IPS-NIHi7 (cell line): ENCODE results near the gene ADCY3.

ENCODE experiments used
- DNase-seq: peaks from one replicate; pipeline ENCODE4 v3.0.0; 2012; ENCODE audit warnings: mixed read lengths; ENCODE audit errors: extremely low spot score

ADCY3 gene

DNA sequence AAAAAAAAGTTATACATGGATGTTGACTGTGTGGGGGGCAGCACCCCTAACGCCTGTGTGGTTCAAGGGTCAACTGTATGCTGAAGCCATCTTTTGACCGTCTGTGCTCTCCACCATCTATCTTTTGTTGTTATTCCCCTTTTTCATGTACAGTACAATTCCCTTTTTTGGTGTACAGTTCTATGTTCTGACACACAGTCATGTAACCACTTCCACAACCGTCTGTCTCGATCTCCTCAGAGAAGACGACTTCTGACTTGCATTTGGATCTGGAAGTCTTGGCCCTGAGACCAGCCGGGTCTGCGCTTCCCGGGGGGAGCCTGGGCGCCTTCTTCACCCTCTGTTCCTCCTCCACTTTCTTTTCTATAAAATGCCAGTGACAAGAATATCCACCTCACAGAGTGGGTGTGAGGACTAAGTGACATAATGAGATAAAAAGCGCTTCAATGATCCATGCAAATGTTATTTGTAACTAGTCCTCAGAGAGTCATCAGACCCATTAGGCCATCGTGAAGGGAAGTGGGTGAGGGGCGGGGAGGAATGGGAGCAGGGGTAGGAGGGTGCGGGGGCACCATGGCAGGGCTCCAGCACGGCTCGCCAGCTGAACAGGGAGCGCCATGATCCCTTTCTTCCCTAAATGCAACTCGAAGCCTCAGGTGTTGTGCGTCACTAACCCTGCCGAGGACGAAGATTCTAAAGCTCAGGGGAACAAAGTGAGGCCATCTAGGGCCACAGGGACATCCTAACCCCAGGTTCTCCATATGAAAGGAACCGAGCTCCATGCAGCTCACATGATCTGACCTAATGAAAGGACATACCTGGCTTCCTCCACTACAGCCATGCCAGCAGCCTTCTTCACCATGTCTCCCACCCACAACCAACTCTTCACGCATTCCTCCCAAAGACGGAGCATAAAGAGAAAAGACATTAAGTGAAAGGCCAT lies 16.6 kb downstream of the ADCY3 start:
- no peak for DNase-seq

DNA sequence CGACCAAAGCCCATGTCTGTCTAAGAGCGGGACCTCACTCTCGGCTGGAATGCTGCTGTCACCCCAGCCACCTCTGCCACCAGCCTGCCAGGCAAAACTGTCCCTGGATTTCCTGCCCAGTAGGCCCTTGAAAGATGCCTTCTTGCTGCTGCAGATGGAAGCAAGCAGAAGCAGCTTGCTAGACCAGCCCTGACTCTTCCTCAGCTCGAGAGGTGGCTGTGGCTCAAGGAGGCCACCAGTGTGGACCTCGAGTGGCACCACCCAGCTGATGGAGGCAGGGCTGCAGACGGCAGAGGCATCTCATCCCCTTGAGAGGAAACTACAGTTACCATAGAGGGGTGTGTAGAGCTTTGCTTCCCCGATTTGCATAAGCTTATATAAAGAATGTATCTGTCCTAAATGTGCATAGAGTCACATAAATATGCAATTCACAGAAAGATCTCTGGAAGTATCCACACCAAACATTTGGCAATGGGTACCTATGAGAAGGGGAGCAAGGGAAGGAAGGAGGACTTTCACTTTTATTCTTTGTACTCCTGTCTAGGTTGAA lies 20.6 kb downstream of the ADCY3 start:
- DNase-seq, result no peak

DNA sequence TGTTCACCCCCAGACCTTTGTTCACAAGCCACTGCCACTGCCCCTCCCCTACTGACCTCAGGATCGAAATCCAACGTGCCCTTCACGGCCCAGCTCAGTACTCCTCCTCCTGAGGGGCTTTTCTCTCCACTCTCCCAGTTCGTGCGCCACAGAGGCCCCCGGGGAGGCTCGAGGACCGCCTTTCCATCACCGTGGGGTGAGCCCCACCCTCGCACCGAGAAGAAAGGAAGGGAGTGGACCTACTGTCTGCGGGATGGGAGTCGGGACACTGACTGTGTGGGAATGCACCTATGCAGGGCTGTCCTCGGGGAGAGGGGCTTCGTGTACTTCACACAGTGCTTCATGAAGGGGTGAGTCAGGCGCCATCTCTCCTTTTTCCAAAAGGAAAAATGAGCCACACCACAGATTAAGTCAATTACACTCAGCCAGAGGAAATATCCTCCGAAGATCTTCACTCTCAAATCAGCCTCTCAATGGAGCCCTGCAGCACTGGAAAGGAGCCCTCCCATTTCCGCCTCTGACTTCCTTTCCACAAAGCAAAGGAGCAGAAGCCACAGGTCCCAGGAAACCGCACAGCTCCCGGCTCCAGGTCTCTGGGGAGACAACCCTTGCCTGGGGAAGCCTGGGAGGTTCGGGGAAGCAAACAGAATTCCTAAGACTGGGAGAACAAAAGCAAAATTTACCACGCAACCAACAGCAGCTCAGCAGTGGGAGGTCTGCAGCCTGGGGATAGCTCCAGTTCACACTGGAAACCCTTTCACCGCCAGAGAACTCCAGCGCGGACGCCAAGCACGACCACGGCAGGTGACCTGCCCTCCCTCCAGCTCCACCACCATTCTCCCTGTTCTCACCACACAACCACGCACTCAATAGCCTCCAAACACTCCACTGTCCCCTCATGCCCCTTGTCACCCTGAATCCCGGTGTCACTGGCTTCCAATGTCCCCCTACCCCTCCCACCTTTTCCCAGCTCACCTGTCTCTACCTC lies 21.6 kb downstream of the ADCY3 start:
- DNase-seq, result no peak

DNA sequence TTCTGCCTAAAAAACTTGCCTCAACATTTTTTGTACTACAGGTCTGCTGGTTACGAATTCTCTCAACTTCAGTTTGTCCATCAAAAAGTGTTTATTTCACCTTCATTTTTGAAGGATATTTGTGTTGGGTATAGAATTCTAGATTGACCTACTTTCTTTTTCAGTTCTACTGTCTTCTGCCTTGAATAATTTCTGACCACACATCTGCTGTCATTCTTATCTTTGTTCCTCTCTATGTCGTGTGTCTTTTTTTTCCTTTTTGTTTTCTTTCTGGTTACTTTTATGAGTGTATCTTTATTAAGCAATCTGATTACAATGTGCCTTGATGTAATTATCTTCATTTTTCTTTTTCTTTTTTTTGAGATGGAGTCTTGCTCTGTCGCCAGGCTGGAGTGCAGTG lies 25.3 kb downstream of the ADCY3 start:
- DNase-seq, result no peak

DNA sequence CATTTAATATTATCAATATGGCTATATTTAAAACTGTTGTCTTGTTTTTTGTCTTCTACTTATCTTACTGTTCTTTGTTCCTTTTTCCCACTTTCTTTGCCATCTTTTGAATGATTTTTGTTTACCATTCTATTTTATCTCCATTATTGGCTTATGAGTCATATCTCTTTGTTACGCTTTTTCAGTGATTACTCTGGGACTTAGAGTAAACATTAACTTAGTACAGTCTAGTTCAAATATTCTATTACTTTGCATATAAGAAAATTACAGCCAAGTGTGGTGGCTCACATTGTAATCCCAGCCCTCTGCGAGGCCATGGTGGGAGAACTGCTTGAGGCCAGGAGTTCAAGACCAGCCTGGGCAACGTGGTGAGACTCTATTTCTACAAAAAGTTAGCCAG lies 26.1 kb downstream of the ADCY3 start:
- DNase-seq, result no peak

DNA sequence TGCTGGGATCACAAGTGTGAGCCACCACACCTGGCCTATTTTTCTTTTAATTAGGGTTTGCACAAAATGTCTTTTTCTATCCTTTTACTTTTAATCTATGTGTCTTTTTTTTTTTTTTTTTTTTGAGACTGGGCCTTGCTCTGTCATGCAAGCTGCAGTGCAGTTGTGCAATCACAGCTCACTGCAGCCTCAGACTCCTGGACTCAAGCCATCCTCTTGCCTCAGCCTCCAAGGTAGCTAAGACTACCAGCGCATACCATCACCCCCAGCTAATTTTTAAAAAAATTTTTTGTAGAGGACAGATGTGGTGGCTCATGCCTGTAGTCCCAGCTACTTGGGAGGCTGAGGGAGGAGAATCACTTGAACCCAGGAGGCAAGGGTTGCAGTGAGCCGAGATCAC lies 27.1 kb downstream of the ADCY3 start:
- DNase-seq, result no peak

DNA sequence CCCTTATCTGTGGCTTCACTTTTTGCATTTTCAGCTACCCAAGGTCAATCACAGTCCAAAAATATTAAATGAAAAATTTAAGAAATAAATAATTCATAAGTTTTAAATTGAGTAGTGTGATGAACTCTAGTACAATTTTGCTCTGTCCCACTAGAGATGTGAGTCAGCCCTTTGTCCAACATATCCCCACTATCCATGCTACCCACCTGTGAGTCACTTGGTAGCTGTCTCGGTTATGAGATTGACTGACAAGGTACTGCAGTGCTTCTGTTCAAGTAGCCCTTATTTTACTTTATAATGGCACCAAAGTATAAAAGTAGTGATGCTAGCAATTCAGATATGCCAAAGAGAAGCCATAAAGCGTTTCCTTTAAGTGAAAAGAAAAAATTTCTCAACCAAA lies 28.8 kb downstream of the ADCY3 start:
- no peak for DNase-seq

DNA sequence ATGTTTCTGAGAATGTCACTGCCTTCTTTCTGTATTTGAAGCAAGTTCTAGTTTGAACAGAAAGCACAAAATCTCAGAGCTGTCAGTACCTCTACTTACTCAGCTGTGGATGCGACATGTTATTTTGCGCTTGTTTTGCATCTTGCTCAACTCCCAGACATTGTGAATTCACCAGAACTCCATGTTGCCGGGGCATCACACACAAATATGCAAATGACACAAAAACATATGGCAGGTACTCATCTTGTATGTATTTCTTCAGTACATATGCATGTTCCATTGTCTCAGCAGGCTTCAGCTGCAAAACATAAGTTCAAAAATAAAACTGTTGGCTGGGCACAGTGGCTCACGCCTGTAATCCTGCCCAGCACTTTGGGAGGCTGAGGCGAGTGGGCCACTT lies 30.8 kb downstream of the ADCY3 start:
- no peak for DNase-seq

DNA sequence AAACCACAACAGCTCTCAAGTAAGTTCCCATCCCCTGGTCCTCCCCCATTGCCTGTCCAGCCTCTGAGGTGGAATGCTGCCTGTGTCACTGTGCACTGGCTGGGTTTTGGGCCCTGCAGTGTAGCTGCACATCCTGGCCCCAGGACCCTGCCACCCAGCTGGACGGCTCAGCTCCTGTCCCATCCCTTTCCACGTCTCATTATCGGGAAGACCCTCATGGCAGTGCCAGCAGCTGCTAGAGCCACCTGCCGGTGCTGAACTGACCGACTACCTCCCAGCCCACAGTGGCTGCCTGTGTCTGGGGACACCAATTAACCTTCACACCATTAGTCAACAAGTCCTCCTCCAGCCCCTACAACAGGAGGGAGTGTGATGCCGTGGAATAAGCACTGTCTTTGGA lies 31.9 kb downstream of the ADCY3 start:
- no peak for DNase-seq

DNA sequence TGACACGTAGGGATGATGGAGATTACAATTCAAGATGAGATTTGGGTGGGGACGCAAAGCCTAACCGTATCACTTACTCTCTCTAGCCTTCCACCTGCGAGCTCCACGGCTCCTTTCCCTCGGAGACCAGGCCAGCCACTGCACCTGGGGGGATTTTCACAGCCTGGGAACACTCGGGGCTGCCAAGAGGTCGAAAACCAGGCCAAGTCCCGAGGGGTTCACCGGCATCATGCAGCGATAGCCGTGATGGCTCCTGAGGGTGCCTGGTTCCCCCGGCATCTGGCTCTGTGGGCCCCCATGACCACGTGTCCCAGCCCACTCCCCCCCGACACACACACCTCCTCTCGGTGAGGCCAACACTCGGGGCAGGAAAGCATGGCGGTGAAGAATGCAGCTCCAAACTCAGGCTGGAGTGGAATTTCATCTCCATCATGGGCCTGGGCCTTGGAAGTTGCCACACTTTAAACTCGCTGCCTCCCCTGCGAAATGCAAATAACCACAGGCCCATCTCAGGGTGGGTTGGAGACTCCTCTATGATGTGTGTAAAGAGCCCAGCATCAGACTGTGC lies 32.6 kb downstream of the ADCY3 start:
- no peak for DNase-seq

DNA sequence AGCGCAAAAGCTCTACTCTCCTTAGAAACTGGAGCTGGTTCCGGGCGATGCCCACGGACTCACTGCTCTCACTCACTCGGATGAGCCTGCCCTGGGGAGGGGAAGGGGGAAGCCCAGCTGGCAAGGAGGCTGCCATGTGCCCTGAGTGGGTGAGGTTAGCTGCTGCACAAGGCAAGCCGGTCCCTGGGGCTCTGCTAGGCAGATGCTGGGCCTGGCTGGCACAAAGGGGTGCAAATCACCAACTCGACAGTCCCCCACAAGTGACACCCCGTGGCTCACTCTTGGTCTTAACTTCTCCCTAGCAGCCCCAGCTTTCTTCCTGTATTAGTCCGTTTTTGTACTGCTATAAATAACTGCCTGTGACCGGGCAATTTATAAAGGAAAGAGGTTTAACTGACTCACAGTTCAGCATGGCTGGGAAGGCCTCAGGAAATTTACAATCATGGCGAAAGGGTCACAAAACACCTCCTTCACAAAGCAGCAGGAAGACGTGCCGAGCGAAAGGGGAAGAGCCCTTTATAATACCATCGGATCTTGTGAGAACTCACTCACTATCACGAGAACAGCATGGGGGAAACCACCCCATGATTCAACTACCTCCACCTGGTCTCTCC lies 33.2 kb downstream of the ADCY3 start:
- no peak for DNase-seq

DNA sequence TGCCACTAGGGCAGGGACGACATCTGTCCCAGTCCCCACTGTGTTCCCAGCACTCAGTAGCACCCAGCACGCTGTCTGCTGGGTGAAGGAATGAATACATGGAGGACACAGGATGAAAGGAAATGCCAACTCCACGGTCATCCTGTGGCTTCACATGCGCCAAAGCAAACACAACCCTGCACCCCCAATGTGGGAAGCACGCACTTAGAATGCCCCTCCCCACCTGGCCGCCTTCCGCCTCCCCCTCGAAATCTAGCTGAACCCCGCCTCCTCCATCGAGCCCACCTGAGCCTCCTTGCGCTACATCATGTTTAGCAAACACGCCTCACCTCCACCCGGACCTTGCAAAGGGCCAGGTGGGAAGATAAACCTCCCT lies 33.9 kb downstream of the ADCY3 start:
- no peak for DNase-seq

DNA sequence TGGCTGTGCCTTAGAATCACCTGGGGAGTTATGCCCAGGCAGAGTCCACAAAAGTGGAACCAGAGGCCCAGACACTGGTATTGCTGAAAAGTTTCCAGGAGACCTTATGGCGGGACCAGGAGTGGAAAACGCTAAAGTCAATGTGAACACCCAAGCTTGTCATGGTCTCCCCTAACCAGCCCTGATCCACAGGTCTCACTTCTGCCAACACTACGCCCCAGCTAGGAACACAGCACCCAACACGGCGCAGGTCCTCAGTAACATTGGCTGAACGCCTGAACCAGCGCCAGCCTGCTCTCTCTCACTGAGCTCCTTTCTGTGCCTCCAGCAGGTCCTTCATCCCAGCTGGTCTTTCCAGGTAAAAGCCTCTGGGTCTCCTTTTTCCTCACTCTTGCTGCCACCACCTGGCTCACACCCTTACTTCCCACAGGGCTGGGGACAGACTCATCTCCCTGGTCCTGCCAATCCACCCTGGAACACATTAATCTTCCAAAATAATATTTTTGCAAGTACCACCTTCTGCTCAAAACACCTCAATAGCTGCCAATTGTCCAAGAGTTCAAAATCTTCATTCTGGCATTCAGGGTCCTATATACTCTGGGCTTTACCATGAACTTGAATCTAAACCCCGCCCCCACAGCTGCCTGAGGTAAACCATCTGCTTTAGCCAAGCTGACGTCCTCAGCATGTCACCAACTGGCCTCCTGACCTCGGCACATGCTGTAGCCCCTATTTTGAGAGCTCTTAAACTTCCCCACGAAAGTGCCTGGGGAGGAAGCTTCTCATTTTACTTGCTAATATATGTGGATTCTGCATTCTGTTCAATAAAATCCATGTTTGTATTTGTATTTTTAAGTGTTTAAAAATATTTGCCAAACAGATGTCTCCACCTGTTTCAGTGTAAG lies 34.6 kb downstream of the ADCY3 start:
- DNase-seq, result no peak

DNA sequence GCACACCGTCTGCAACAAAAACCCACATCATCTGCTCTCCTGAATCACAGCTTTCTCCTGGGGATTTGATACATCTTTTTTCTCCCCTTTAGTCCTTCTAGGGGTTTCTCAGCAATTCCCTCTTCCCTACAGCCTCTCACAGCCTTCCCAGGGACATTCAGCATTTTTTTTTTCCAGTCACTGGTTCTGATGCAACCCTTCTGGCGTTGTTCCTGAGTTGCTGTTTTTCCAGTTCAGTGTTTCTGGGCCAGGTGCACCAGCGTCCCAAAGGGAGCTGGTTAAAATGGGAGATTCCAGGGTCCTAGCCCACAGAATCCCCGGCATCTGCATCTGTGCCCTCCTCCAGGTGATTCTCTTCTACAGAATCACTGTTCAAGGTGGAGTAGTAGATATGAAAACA lies 36.1 kb downstream of the ADCY3 start:
- DNase-seq, result no peak

DNA sequence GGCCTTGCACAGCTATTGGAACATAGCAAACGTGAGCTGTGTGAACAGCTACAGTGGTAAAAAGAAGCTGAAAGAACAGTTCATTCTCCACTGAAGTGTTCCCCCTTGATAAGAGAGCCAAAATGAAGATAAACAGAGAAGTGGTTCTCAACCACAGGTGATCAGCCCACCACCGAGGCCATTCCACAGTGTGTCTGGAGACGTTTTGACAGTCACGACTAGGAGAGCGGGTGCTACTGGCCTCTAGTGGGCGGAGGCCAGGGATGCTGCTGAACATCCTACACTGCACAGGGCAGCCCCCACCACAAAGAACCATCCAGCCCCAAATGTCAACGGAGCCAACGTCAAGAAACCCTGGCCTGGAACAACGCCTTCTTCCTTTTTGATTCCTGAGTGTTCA lies 38.4 kb downstream of the ADCY3 start:
- no peak for DNase-seq

DNA sequence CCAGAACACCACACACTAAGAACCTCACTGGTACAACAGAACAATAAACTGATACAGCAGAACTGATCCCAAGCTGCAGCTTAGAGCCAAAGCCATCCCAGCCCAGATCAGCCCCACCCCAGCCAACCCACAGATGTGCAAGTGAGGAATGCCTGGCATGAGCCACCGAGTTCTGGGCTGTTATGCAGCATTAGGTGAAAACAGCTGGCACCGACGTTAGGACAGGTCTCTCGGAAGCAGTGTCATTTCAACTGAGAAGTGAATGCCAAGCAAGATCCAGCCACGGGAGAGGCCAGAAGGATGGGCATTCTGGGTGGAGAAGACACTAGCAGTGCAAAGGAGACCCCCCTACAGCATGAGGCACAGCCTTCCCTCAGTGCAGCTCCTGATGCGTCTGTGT lies 38.9 kb downstream of the ADCY3 start:
- no peak for DNase-seq

DNA sequence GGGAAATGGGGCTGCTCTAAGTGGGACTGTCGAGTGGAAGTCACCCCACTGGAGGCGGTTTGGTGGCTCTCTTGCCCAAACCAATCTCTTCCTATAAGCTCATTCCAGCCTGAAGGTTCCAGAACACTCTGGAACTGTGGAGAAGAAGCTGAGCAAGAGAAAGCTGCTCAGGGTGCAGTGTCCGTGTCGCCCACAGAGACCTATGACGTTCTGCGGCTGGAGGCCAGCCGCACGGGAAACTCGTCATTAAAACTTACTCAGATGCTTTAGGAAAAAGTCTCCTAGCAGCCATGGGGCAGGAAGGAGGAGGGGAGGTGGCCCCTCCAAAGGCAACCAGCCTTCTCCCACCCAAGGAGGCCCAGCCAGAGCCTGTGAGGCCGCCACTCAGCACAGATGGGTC lies 41.7 kb downstream of the ADCY3 start:
- DNase-seq, result no peak

DNA sequence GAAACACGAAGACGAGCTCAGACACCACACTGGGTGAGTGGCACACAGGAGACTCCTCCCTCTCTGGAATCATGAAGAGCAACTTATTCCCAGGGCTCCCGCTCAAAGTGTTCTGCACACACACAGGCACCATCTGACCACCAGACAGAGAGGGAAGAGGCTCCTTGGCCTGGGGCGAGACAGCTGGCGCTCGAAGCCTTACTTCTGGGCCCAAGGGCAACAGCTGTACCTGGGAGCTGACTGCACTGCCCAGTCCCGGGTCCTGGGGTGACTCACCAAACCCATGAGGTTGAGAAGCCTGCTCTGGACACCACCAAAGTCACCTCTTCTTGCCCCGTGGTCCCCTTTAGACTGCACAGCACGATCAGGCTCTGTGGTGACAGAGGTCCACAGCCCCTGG lies 42.4 kb downstream of the ADCY3 start:
- no peak for DNase-seq

DNA sequence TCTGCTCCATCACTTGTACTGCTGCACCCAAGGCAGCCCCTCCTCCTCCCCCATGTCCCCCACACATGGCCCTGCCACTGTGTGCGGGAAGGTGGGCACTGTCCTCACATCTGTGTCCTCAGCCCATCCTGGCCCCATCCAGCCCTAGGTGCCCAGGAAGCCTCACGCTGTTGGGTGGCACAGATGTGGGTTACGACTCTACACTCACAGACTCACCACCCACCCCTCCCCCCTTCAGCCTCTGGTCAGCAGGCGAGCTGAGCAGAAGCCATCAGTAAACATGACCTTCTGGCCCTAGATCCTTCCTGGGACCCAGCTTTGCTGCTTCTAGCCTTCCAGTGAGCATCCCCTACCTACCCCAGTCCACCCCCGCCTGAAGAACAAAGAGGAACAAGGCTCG lies 43.0 kb downstream of the ADCY3 start:
- no peak for DNase-seq

DNA sequence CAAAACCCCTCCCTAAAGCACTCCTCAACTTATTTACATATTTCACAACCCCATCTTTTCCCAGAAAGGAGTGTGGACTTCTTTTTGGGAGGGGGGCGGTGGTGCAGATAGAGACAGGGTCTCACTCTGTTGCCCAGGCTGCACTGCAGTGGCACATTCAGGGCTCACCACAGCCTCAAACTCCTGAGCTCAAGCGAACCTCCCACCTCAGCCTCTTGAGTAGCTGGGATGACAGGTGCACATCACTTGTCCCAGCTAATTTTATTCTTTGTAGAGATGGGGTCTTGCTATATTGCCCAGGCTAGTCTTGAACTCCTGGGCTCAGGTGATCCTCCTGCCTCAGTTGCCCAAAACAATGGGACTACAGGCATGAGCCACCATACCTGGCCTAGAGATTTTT lies 44.1 kb downstream of the ADCY3 start:
- no peak for DNase-seq

DNA sequence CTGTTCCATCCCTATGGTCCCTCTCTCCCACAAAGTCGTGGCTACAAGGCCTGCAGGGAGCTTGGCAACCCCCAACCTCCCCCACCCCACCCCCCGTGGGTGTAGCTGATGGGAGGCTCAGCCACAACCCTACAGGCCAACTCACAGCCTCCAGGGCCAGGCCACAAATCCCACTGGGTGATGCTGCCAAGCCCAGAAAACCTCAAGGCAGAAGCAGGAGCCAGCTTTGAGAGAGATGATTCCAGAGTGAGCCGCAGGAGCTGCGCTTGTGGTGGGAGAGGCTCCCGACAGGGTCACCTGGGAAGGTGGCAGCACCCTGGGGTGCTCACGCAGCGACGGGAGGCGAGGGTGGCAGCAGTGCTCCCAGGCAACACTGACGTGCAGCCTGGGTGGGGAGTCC lies 44.8 kb downstream of the ADCY3 start:
- no peak for DNase-seq
